Measurements from ENCODE around the gene DCC.

The DCC gene

GRCh38 chr18:52850031-52850560 lies 510.1 kb downstream of the DCC start:
- TF ChIP-seq CTCF (IDR thresholded peaks at IDR 0.05; ENCODE audit: borderline replicate concordance, insufficient read depth, low read depth, low read length), result no peak
- H3K4me3 ChIP-seq (ENCODE audit: low read depth, low read length), result no peak overlapping the region

- H3K4me3 ChIP-seq (ENCODE audit: low read depth, low read length), result no peak overlapping the region
- TF ChIP-seq CTCF (IDR thresholded peaks at IDR 0.05; ENCODE audit: borderline replicate concordance, insufficient read depth, low read depth, low read length), result no peak
These were observed 521.6 kb downstream of the DCC start for GRCh38 chr18:52861558-52861957.

- H3K4me3 ChIP-seq (ENCODE audit: low read depth, low read length), result no peak overlapping the region
- TF ChIP-seq CTCF (IDR thresholded peaks at IDR 0.05; ENCODE audit: borderline replicate concordance, insufficient read depth, low read depth, low read length), result no peak
These were observed 529.4 kb downstream of the DCC start for GRCh38 chr18:52869349-52869923.

GRCh38 chr18:52869942-52870907 lies 530.2 kb downstream of the DCC start:
- TF ChIP-seq CTCF (IDR thresholded peaks at IDR 0.05; ENCODE audit: borderline replicate concordance, insufficient read depth, low read depth, low read length), result no peak
- H3K4me3 ChIP-seq (ENCODE audit: low read depth, low read length), result no peak overlapping the region

- no peak for TF ChIP-seq CTCF (IDR thresholded peaks at IDR 0.05; ENCODE audit: borderline replicate concordance, insufficient read depth, low read depth, low read length)
These were observed 534.8 kb downstream of the DCC start for GRCh38 chr18:52874774-52875173.

GRCh38 chr18:52875725-52876124 lies 535.7 kb downstream of the DCC start:
- no peak overlapping the region for H3K4me3 ChIP-seq (ENCODE audit: low read depth, low read length)
- TF ChIP-seq CTCF (IDR thresholded peaks at IDR 0.05; ENCODE audit: borderline replicate concordance, insufficient read depth, low read depth, low read length), result no peak

More at GRCh38 chr18:52874774-52875173, 534.8 kb downstream of the DCC start:
- no peak overlapping the region for H3K4me3 ChIP-seq (ENCODE audit: low read depth, low read length)
